HL-60 (cell line): ENCODE data around the gene SPINK9.

Experiments
- DNase-seq, 2 experiments: peaks; one replicate each; pipeline ENCODE4 v3.0.0-alpha.2; 2010 to 2020; ENCODE audit warnings: low read depth in 1 of 2, low spot score in 1 of 2
- H3K27ac ChIP-seq: fragments of 250-450 bp; sonication (Bioruptor Pico); replicated peaks from 2 replicates; pipeline ENCODE4 v1.5.1; 2020; ENCODE audit warnings: mild to moderate bottlenecking, moderate library complexity
- H3K27me3 ChIP-seq: fragments of 250-450 bp; sonication (Bioruptor Pico); 2 replicates; pipeline ENCODE4 v1.5.1; 2021; ENCODE audit warnings: mild to moderate bottlenecking, moderate library complexity; ENCODE audit not compliant: insufficient read depth, poor library complexity, severe bottlenecking
- H3K4me3 ChIP-seq: replicated peaks from 2 replicates; pipeline ENCODE4 v1.5.1; 2011; ENCODE audit warnings: mild to moderate bottlenecking, control low read depth, low read length; ENCODE audit not compliant: insufficient read depth
- CTCF ChIP-seq: IDR thresholded peaks from one replicate; pipeline ENCODE4 v1.5.1; 2011; ENCODE audit warnings: low read length, control low read depth, inconsistent platforms; ENCODE audit not compliant: insufficient read depth
- GABPA ChIP-seq: IDR thresholded peaks from 2 replicates; pipeline ENCODE4 v1.6.1; 2012; ENCODE audit warnings: low read depth
- POLR2AphosphoS5 ChIP-seq: IDR thresholded peaks from 2 replicates; pipeline ENCODE4 v1.6.1; 2012; ENCODE audit warnings: low read depth
- REST ChIP-seq: IDR thresholded peaks from 2 replicates; pipeline ENCODE4 v1.6.1; 2012; ENCODE audit warnings: low read depth; ENCODE audit not compliant: insufficient replicate concordance
- SPI1 ChIP-seq: IDR thresholded peaks from 2 replicates; pipeline ENCODE4 v1.6.1; 2012; ENCODE audit warnings: low read depth, mild to moderate bottlenecking, borderline replicate concordance

The SPINK9 gene

GRCh38 chr5:148306446-148306845 lies 28.9 kb upstream of the SPINK9 start:
- Histone ChIP-seq H3K27me3 (no peaks in the 10 kb centered on the region), H3K27ac (no peak overlapping the region), H3K4me3 (no peak overlapping the region)
- no peak for DNase-seq
- TF ChIP-seq CTCF (no peak), SPI1 (no peak), GABPA (no peak), REST (no peak), POLR2AphosphoS5 (no peak)

GRCh38 chr5:148309019-148309418 lies 26.3 kb upstream of the SPINK9 start:
- H3K27ac ChIP-seq, result no peak overlapping the region
- no peaks in the 10 kb centered on the region for H3K27me3 ChIP-seq
- no peak overlapping the region for H3K4me3 ChIP-seq
- DNase-seq, result no peak
- TF ChIP-seq POLR2AphosphoS5 (no peak), SPI1 (no peak), CTCF (no peak), GABPA (no peak), REST (no peak)

- H3K27me3 ChIP-seq, result no peaks in the 10 kb centered on the region
- no peak for TF ChIP-seq REST
- TF ChIP-seq GABPA, result no peak
- TF ChIP-seq CTCF, result no peak
- TF ChIP-seq POLR2AphosphoS5, result no peak
- no peak for TF ChIP-seq SPI1
- no peak overlapping the region for H3K4me3 ChIP-seq
- no peak overlapping the region for H3K27ac ChIP-seq
- DNase-seq, result no peak
Measured at GRCh38 chr5:148309746-148310145, 25.6 kb upstream of the SPINK9 start.
